Osteoblast (primary cell): ENCODE data around the gene FUNDC1. TPM values are rescaled to one million over a fixed set of nuclear protein-coding genes. Genes with fewer than 3 reads are reported as not detected.

Experiments used
- DNase-seq: peaks from one replicate; pipeline ENCODE4 v3.0.0; 2011; ENCODE audit warnings: low spot score, mixed read lengths; ENCODE audit not compliant: insufficient read length; ENCODE audit errors: missing footprints
- H2AFZ ChIP-seq: 2 replicates; pipeline ENCODE4 v1.6.0; 2011; ENCODE audit warnings: mild to moderate bottlenecking, low read length
- H3K27ac ChIP-seq: 2 replicates; pipeline ENCODE4 v1.5.1; 2011; ENCODE audit warnings: mild to moderate bottlenecking, low read depth, low read length, moderate library complexity
- H3K27me3 ChIP-seq: 2 replicates; pipeline ENCODE4 v1.6.0; 2012; ENCODE audit warnings: mild to moderate bottlenecking, control low read depth, inconsistent platforms, low read length, moderate library complexity; ENCODE audit not compliant: insufficient read depth
- H3K36me3 ChIP-seq: 2 replicates; pipeline ENCODE4 v1.5.1; 2011; ENCODE audit warnings: mild to moderate bottlenecking, low read length, control low read depth, moderate library complexity; ENCODE audit not compliant: insufficient read depth
- H3K4me1 ChIP-seq: 2 replicates; pipeline ENCODE4 v1.5.1; 2011; ENCODE audit warnings: mild to moderate bottlenecking, low read length, control low read depth, moderate library complexity; ENCODE audit not compliant: insufficient read depth
- H3K4me2 ChIP-seq: 2 replicates; pipeline ENCODE4 v1.6.0; 2011; ENCODE audit warnings: mild to moderate bottlenecking, low read length; ENCODE audit not compliant: insufficient read depth
- H3K4me3 ChIP-seq: fragments of 200-600 bp; sonication (generic); 3 replicates; pipeline ENCODE4 v1.5.1; 2012; ENCODE audit warnings: mild to moderate bottlenecking, low read length, inconsistent platforms; ENCODE audit not compliant: insufficient read depth
- H3K79me2 ChIP-seq: 2 replicates; pipeline ENCODE4 v1.6.0; 2012; ENCODE audit warnings: mild to moderate bottlenecking, low read length, control low read depth, inconsistent platforms; ENCODE audit not compliant: insufficient read depth
- H3K9me3 ChIP-seq: 2 replicates; pipeline ENCODE4 v1.5.1; 2011; ENCODE audit warnings: low read depth, low read length, control low read depth
- H4K20me1 ChIP-seq: 2 replicates; pipeline ENCODE4 v1.6.0; 2012; ENCODE audit warnings: mild to moderate bottlenecking, low read length, control low read depth; ENCODE audit not compliant: insufficient read depth
- CTCF ChIP-seq: IDR thresholded peaks from 2 replicates; pipeline ENCODE4 v1.5.1; 2011; ENCODE audit warnings: mild to moderate bottlenecking, low read depth, low read length, moderate library complexity; ENCODE audit errors: extremely low read depth
- total RNA-seq: library from RNA; depleted of rRNA; stranded (reverse); fragments of >200 nt; gene quantifications from 2 replicates; pipeline ENCODE4 v1.2.3, GENCODE V29; 2012

The FUNDC1 gene
- total RNA-seq, 1 donor, result 10.9 TPM

DNA sequence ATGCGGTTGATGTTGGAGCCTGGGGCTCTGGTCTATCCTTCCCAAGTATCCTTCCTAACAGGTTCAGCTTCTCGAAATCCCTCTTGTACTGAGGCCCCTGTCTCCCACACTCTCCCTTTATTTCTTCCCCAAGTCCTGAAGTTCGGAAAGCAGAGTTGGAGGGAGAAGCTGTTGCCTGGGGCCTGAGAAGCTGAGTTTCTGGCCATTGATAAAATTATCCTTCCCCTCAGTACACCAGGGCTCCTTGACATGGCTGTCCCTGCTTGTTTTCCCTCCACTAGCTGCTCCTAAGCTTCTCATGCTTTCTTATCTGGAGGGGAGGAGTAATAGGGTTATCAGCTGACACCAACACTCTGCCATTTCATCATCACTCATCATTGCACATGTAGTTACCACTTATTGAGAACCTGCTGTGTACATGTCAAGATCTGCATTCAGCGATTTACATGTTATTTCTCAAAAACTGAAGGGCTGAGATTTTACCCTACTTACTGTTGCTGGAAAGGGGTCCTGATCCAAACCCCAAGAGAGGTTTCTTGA lies 58.0 kb downstream of the FUNDC1 start:
- TF ChIP-seq CTCF, result no peak
- Histone ChIP-seq H3K27me3 (peaks cover 9% of the 10 kb centered on the region), H2AFZ (no peak overlapping the region), H3K79me2 (no peaks in the 10 kb centered on the region), H3K27ac (no peak overlapping the region), H3K36me3 (no peaks in the 10 kb centered on the region), H4K20me1 (no peaks in the 10 kb centered on the region), H3K4me3 (no peak overlapping the region), H3K4me1 (peaks cover 4% of the 10 kb centered on the region), H3K4me2 (no peak overlapping the region), H3K9me3 (no peaks in the 10 kb centered on the region)
- no peak for DNase-seq

- H4K20me1 ChIP-seq, result no peaks in the 10 kb centered on the region
- no peaks in the 10 kb centered on the region for H3K9me3 ChIP-seq
- H3K79me2 ChIP-seq, result no peaks in the 10 kb centered on the region
- no peak overlapping the region for H3K27ac ChIP-seq
- H3K27me3 ChIP-seq, result peaks cover 9% of the 10 kb centered on the region
- no peak for DNase-seq
- peak overlapping the region; percentile 62 for H2AFZ ChIP-seq
- H3K4me1 ChIP-seq, result peaks cover 4% of the 10 kb centered on the region
- H3K4me2 ChIP-seq, result no peak overlapping the region
- H3K4me3 ChIP-seq, result no peak overlapping the region
- TF ChIP-seq CTCF, result no peak
- no peaks in the 10 kb centered on the region for H3K36me3 ChIP-seq
Measured at GRCh38 chrX:44483965-44484606, 58.6 kb downstream of the FUNDC1 start.

GRCh38 chrX:44482575-44482974 lies 60.1 kb downstream of the FUNDC1 start:
- Histone ChIP-seq H3K79me2 (no peaks in the 10 kb centered on the region), H3K4me1 (peaks cover 4% of the 10 kb centered on the region), H2AFZ (no peak overlapping the region), H3K4me3 (no peak overlapping the region), H3K27ac (no peak overlapping the region), H3K27me3 (peaks cover 9% of the 10 kb centered on the region), H3K36me3 (no peaks in the 10 kb centered on the region), H4K20me1 (no peaks in the 10 kb centered on the region), H3K9me3 (no peaks in the 10 kb centered on the region), H3K4me2 (no peak overlapping the region)
- no peak for DNase-seq
- no peak for TF ChIP-seq CTCF

- no peak overlapping the region for H3K4me2 ChIP-seq
- peaks cover 6% of the 10 kb centered on the region for H3K27me3 ChIP-seq
- H3K4me1 ChIP-seq, result peaks cover 4% of the 10 kb centered on the region
- no peak for DNase-seq
- no peaks in the 10 kb centered on the region for H3K36me3 ChIP-seq
- H4K20me1 ChIP-seq, result no peaks in the 10 kb centered on the region
- H3K4me3 ChIP-seq, result no peak overlapping the region
- no peaks in the 10 kb centered on the region for H3K9me3 ChIP-seq
- H2AFZ ChIP-seq, result no peak overlapping the region
- TF ChIP-seq CTCF, result no peak
- no peaks in the 10 kb centered on the region for H3K79me2 ChIP-seq
- H3K27ac ChIP-seq, result no peak overlapping the region
Measured at GRCh38 chrX:44480591-44480990, 62.1 kb downstream of the FUNDC1 start.
